Activated CD4-positive, alpha-beta T cell treated with anti-CD3 and anti-CD28 coated beads for 36 hours (primary cell): ENCODE measurements around the gene MLPH. TPM values are rescaled to one million over a fixed set of nuclear protein-coding genes. Genes with fewer than 3 reads are reported as not detected.
"Not testable (repeated sequence)": the region's sequence is repeated elsewhere in the genome, so short reads cannot be mapped to it uniquely, and the experiment has no call there.

Source experiments
- ATAC-seq: fragments of 200-7000 bp; cut with Tn5 transposase; one replicate; pipeline ENCODE4 v1.10.0; 2021; ENCODE audit warnings: mild to moderate bottlenecking, moderate library complexity
- CTCF ChIA-PET: fragments of 350-600 bp; sonication (Branson Sonifier 250); formaldehyde crosslinking; loops from one replicate; lab custom pipeline; 2021; ENCODE audit warnings: antibody characterized with exemption; lab: Charles Lee
- POLR2A ChIA-PET: fragments of 350-600 bp; sonication (Branson Sonifier 250); formaldehyde crosslinking; loops from one replicate; lab custom pipeline; 2021; ENCODE audit warnings: antibody characterized with exemption, inconsistent platforms; lab: Charles Lee
- DNase-seq: peaks from one replicate; pipeline ENCODE4 v3.0.0-alpha.2; 2020
- H3K27ac Mint-ChIP-seq: one replicate; pipeline ENCODE4 v1.8.0; 2021; ENCODE audit warnings: mixed read lengths
- H3K27me3 Mint-ChIP-seq: one replicate; pipeline ENCODE4 v1.8.0; 2021; ENCODE audit warnings: mixed read lengths
- H3K36me3 Mint-ChIP-seq: one replicate; pipeline ENCODE4 v1.8.0; 2021; ENCODE audit warnings: low read depth, mixed read lengths
- H3K4me1 Mint-ChIP-seq: one replicate; pipeline ENCODE4 v1.8.0; 2021; ENCODE audit warnings: mixed read lengths
- H3K4me3 Mint-ChIP-seq: one replicate; pipeline ENCODE4 v1.8.0; 2021; ENCODE audit warnings: mild to moderate bottlenecking, moderate library complexity, mixed read lengths
- H3K9me3 Mint-ChIP-seq: one replicate; pipeline ENCODE4 v1.8.0; 2021; ENCODE audit warnings: low read depth, mixed read lengths
- intact Hi-C, 2 experiments: fragments of 100-400 bp; cut with DNase I in 1 of 2; cut with micrococcal nuclease in 1 of 2; formaldehyde crosslinking; loops; one replicate each; pipeline versions ENCODE4 v1.14.2 to v1.15.1; 2022 to 2024; cut with DNase I, micrococcal nuclease
- total RNA-seq, 2 experiments: library from RNA; stranded (reverse); gene quantifications; one replicate each; pipeline ENCODE4 v1.2.3, GENCODE V29; 2021

Gene MLPH
- total RNA-seq, 2 experiments from 2014 or later: 0.82 to 1.2 TPM

DNA sequence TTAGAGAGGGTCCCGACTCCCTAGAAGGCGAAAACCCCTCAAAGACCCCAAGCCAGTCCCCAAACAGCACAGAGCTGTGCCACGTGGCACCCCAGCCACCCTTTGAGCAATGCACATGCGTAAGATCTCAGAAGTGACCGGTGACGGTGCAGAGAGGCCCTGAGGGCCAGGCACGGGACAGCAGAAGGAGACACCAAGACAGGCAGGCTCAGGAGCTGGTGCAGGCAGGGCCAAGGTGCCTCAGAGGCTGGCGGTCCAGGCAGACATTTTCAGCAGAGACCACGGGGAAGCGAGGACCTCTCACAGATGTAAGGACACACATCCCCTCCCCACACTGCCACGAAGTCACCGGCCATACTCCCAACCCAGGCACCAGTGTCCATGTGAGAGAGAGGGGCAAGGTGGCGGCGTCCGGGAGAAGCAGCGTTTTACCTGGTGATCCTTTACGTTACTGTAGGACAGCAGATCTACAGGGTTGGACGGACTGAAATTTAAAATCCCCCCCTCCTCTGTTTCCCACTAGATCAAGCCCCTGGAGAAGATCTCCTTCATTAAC lies 105.5 kb downstream of the MLPH start:
- CTCF ChIA-PET: interaction anchor here (0.7 to 0.8 kb wide), 2 partner anchors 152 to 365 kb away, joined by 3 read pairs; no protein-coding TSS in a partner anchor

DNA sequence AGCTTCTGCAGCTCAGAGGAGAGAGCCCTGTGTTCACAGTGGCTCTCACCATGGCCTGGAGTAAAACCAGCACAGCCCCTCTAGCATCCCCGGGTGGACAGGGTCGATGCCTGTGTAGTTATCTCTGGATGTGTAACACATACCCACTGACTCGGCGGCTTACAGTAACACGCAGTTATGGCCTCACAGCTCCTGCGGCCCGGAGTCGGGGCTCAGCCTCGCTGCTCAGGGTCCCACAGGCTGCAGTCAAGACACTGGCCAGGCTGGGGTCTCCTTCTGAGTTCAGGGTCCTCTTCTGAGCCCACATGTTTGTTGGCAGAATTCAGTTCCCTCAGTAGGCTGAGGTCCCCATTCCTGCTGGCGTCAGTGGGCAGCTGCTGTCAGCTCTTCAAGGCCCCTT lies 106.0 kb downstream of the MLPH start:
- Mint-ChIP-seq H3K27ac (no peak overlapping the region), H3K4me3 (no peak overlapping the region), H3K36me3 (no peaks in the 10 kb centered on the region), H3K27me3 (no peaks in the 10 kb centered on the region), H3K9me3 (no peaks in the 10 kb centered on the region), H3K4me1 (peaks cover 12% of the 10 kb centered on the region)
- DNase-seq (no peak), ATAC-seq (no peak)
- intact Hi-C loops: no loop called here
- POLR2A ChIA-PET: no interaction called here
- CTCF ChIA-PET: no interaction called here

More for the DNA sequence above, 105.5 kb downstream of the MLPH start:
- POLR2A ChIA-PET: interaction anchor here (0.6 kb wide), 1 partner anchor 95 kb away, joined by 4 read pairs; no protein-coding TSS in a partner anchor
- peaks cover 10% of the 10 kb centered on the region for H3K4me1 Mint-ChIP-seq
- DNase-seq (no peak), ATAC-seq (no peak)
- H3K27me3 Mint-ChIP-seq: no peaks in the 10 kb centered on the region
- no peak overlapping the region for H3K4me3 Mint-ChIP-seq
- H3K27ac Mint-ChIP-seq: no peak overlapping the region
- H3K36me3 Mint-ChIP-seq: no peaks in the 10 kb centered on the region
- intact Hi-C loops: no loop called here
- no peaks in the 10 kb centered on the region for H3K9me3 Mint-ChIP-seq

DNA sequence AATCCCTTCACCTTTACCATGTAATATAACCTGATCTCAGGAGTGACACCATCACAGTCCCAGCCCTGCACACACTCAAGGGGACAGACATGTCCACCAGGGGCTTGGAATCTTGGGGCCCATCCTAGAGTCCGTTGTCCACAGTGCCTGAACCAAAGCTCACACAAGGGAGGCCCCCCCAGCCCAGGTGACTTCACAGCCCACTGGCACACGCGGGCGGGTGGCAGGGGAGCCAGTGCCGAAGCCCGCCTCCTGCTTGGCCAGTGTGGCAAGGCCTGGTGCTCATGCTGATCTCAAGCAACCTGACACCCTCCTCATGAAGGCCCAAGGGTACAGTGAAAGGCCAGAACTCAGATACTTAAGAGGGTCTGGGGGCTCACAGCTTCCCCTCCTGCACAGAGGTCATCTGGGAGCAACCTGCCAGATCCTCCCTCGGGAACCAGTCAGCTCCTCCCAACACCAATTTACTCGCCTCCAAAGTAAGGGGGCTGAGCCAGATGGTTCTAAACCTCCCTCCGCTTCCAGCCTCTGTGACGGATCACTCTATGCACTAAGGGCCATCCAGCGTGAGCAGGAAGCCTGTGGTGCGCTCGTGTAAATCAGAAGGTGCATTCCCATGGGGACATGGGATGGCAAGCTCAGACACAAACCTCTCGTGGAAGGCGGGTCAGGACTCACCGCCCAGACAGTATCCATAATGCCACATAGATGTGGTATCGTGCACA lies 106.7 kb downstream of the MLPH start:
- DNase-seq (no peak), ATAC-seq (no peak)
- H3K4me1 Mint-ChIP-seq: peaks cover 16% of the 10 kb centered on the region
- no peaks in the 10 kb centered on the region for H3K27me3 Mint-ChIP-seq
- no peak overlapping the region for H3K4me3 Mint-ChIP-seq
- no peaks in the 10 kb centered on the region for H3K36me3 Mint-ChIP-seq
- H3K9me3 Mint-ChIP-seq: no peaks in the 10 kb centered on the region
- intact Hi-C loops: no loop called here
- ChIA-PET CTCF (no interaction called here), POLR2A (no interaction called here)
- H3K27ac Mint-ChIP-seq: no peak overlapping the region

DNA sequence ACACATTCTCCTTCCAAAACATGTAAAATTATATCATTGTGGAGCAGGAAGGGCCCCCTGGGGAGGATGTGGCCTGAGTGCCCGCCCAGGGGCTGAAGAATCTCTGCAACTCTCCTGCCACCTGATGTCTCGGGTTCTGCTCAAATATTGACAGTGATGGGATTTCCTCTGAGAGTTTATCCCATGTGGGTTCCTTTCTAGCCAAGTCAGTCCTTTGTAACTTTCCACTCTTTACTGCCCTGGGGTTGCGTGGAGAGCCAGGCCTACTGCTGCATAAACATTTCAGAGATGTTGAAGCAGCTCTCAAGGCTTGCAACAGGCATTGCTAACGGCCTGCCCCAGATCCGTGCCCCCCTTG lies 107.4 kb downstream of the MLPH start:
- peaks cover 16% of the 10 kb centered on the region for H3K4me1 Mint-ChIP-seq
- ATAC-seq: no peak
- no peaks in the 10 kb centered on the region for H3K27me3 Mint-ChIP-seq
- CTCF ChIA-PET: no interaction called here
- DNase-seq: no peak
- intact Hi-C loops: no loop called here
- no peaks in the 10 kb centered on the region for H3K36me3 Mint-ChIP-seq
- H3K4me3 Mint-ChIP-seq: no peak overlapping the region
- H3K27ac Mint-ChIP-seq: no peak overlapping the region
- no peaks in the 10 kb centered on the region for H3K9me3 Mint-ChIP-seq
- POLR2A ChIA-PET: no interaction called here

DNA sequence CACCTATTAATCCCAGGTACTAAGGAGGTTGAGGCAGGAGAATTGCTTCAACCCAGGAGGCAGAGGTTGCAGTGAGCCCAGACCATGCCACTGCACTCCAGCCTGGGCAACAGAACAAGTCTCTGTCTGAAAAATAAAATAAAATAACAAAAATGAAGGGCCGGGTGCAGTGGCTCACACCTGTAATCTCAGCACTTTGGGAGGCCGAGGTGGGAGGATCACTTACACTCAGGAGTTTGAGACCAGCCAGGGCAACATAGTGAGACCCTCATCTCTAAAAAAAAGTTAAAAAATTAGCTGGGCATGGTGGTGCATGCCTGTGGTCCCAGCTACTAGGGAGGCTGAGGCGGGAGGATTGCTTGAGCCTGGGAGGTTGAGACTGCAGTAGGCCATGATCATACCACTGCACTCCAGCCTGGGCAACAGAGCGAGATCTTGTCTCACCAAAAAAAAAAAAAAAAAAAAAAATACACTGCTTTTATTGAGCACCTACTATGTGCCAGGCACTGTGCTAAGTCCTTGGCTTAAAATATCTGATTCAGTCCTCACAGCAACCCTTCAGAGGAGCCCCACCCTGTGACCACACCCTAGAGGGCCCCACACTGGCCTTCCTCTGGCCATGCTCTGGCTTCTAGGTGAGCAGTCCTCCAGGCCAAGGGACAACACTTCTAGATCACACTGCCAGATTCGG lies 108.9 kb downstream of the MLPH start:
- CTCF ChIA-PET: interaction anchor here (0.8 kb wide), 1 partner anchor 14 kb away, joined by 3 read pairs; no protein-coding TSS in a partner anchor
- not testable (repeated sequence) for H3K27ac Mint-ChIP-seq

DNA sequence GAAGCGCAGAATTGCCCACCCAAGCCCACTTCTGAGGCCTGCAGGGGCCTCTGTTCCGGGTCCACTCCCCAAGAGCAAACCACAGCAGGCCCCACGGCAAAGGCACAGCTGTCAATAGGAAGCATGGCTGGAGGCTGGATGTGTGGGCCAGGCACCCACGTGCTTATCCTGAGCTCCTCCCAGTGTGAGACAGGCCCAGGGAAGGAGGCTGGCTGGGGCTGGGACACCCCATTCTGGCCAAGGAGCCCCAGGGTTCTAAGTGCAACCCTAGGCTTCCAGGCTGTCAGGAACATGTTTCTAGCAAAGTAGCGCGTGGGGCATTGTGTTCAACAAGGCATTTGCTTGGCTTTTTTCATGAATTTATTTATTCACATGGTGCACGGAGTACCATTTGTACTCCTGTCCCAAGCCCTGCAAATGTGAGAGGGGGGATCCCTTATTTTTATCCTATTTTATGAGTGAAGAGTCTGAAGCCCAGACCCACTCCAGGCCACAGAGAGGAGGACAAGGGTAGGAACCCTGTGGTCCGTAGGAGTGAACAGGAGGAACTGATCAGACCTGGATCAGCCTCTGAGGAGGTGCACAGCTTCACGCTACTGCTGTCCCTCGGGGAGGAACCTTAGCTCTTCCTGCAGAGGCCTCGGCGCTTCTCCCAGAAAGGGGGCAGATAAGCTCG lies 109.6 kb downstream of the MLPH start:
- Mint-ChIP-seq H3K27ac (no peak overlapping the region), H3K4me3 (no peak overlapping the region), H3K27me3 (no peaks in the 10 kb centered on the region), H3K36me3 (no peaks in the 10 kb centered on the region), H3K9me3 (no peaks in the 10 kb centered on the region), H3K4me1 (peaks cover 7% of the 10 kb centered on the region)
- DNase-seq: no peak
- CTCF ChIA-PET: interaction anchor here (0.6 to 0.8 kb wide), 2 partner anchors 9 to 15 kb away, joined by 3 read pairs; no protein-coding TSS in a partner anchor
- intact Hi-C loops: no loop called here
- POLR2A ChIA-PET: interaction anchor here (0.6 kb wide), 1 partner anchor 489 kb away, joined by 3 read pairs; no protein-coding TSS in a partner anchor
- ATAC-seq: no peak

More for the DNA sequence above, 108.9 kb downstream of the MLPH start:
- intact Hi-C loops, H3K27me3 Mint-ChIP-seq, DNase-seq, H3K9me3 Mint-ChIP-seq, ATAC-seq, H3K4me3 Mint-ChIP-seq, H3K36me3 Mint-ChIP-seq: not testable (repeated sequence)
- peaks cover 14% of the 10 kb centered on the region for H3K4me1 Mint-ChIP-seq
- POLR2A ChIA-PET: interaction anchor here (0.6 kb wide), 1 partner anchor 490 kb away, joined by 3 read pairs; no protein-coding TSS in a partner anchor

DNA sequence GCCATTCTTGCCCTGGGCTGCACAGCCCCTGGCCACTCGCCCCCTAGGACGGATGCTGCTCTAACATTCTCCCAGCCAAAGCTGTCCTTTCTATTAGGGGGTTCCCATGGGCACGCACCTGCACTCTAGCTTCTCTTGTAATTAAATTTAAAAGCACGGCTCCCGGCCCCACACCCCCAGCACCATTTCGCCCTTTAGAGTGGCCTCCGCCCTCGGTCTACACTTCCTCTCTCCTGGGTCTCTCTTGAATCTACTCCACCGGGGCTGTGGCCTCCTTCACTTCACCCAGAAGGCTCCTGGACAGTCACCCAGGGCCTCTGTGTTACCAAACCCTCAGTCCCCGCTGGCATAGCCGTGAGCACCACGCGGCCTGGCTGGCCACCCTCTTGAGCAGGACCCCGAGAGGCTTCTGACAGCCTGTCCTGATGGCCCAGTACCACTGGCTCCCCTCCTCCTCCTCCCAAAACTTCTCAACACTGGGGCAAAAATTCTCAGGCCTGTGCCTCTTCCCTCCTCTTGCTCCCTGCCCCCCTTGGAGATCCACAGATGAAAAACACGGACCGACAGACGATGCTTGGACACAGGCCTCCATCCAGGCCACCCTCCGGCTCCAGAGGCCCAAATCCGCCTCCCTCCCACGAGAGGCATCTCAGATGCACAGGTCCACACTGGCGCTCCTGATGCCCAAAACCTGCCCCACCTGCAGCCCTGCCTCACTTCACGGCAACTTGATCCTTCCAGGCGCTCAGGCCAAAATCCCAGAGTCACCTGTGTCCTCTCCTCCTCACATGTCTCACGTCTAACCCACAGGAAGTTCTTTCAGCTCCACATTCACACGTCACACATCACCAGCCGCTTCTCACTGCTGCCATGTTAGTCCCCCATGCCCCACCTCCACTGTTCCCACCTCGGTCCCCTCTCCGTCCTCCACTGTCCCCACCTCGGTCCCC lies 110.4 kb downstream of the MLPH start:
- Mint-ChIP-seq H3K36me3 (no peaks in the 10 kb centered on the region), H3K27me3 (no peaks in the 10 kb centered on the region), H3K4me1 (peaks cover 7% of the 10 kb centered on the region), H3K27ac (no peak overlapping the region), H3K4me3 (no peak overlapping the region), H3K9me3 (no peaks in the 10 kb centered on the region)
- ATAC-seq (no peak), DNase-seq (no peak)
- intact Hi-C loops: no loop called here
- CTCF ChIA-PET: interaction anchor here (0.6 kb wide), 1 partner anchor 8 kb away, joined by 3 read pairs; no protein-coding TSS in a partner anchor
- POLR2A ChIA-PET: no interaction called here

DNA sequence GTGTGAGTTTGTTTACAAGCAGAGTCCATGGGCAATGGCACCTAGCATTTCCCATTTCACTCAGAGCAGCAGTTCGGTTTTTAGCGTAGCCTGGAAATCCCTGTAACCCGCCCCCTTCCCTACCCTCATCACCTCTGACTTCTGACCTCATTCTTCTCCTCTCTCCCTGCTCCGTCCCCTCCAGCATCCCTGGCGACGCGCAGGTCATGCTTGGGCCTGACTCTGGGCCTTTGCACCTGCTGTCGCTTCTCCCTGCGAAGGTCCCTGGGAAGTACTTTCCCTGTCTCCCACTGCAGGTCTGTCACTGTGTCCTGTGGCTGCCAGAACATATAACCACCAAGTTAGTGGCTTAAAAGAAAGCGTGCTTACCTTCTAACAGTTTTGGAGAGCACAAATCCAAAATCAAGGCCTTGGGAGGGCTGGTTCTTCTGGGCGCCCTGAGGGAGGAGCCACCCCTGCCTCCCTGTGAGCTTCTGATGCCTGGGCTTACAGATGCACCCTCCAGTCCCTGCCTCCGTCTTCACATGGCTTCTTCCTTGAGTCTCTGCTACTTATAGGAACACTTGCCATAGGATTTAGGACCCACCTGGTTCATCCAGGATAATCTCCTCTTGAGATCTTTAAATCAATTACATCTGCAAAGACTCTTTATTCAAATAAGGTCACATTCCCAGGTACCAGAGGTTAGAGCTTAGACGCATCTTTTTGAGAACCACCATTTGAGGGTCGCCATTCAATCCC lies 111.6 kb downstream of the MLPH start:
- DNase-seq (no peak), ATAC-seq (no peak)
- no peak overlapping the region for H3K4me3 Mint-ChIP-seq
- ChIA-PET CTCF (interaction anchor here (0.6 kb wide), 1 partner anchor 704 kb away, joined by 3 read pairs; no protein-coding TSS in a partner anchor), POLR2A (no interaction called here)
- no peak overlapping the region for H3K27ac Mint-ChIP-seq
- intact Hi-C loops: no loop called here
- H3K27me3 Mint-ChIP-seq: no peaks in the 10 kb centered on the region
- peaks cover 18% of the 10 kb centered on the region for H3K4me1 Mint-ChIP-seq
- H3K36me3 Mint-ChIP-seq: no peaks in the 10 kb centered on the region
- H3K9me3 Mint-ChIP-seq: no peaks in the 10 kb centered on the region

DNA sequence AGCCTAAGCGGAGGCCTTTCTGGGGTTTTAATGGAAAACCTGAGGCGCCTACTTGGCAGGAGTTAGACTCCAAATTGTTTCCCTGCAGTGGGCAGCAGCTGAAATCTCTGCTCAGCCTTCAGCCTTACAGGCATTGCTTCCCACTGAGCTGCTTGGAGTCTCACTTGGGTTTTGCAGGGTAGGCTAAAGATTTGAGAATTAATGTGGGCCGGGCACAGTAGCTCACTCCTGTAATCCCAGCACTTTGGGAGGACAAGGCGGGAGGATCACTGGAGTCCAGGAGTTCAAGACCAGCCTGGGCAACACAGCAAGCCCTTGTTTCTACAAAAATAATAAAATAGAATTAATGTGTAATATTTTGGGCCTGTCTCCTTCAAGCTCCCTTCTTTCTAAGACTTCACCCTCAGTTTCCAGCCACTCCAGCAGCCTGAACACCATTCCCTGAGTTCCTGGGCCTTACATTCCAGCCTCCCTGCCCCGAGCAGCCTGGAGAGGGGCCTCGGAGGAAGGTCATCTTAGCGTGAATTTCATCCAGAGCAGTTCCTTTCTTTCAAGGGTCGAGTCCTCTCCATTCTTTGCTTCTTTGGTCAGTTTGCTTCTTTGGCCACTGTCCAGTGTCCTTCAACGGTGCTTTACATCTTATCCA lies 112.5 kb downstream of the MLPH start:
- ChIA-PET POLR2A (no interaction called here), CTCF (interaction anchor here (0.6 kb wide), 1 partner anchor 703 kb away, joined by 3 read pairs; no protein-coding TSS in a partner anchor)
- no peaks in the 10 kb centered on the region for H3K27me3 Mint-ChIP-seq
- no peaks in the 10 kb centered on the region for H3K9me3 Mint-ChIP-seq
- no peak for ATAC-seq
- H3K36me3 Mint-ChIP-seq: no peaks in the 10 kb centered on the region
- no peak overlapping the region for H3K4me3 Mint-ChIP-seq
- no peak for DNase-seq
- intact Hi-C loops: no loop called here
- peaks cover 26% of the 10 kb centered on the region for H3K4me1 Mint-ChIP-seq
- no peak overlapping the region for H3K27ac Mint-ChIP-seq
